Lung microvascular endothelial cell (primary cell): ENCODE results near the gene TRAPPC3L. TPM values are rescaled to one million over a fixed set of nuclear protein-coding genes. Genes with fewer than 3 reads are reported as not detected.

ENCODE experiments used
- total RNA-seq: library from RNA; depleted of rRNA; stranded (reverse); fragments of >200 nt; gene quantifications from 2 replicates; pipeline ENCODE4 v1.2.1, GENCODE V29; 2014

Gene TRAPPC3L
- total RNA-seq, 1 donor from 2014 or later, result not detected

Other genes with a start within 250 kb of the TRAPPC3L start
- 5.6 and 8.7 TPM in 2 replicates for gene DSE, start 174.7 kb downstream of the TRAPPC3L start, total RNA-seq
- 1.1 and 2.6 TPM in 2 replicates for gene CALHM6, start 84.3 kb downstream of the TRAPPC3L start, total RNA-seq
- gene CALHM5, start 34.0 kb downstream of the TRAPPC3L start, total RNA-seq, result 0.40 and 1.5 TPM in 2 replicates
- 0.22 TPM in 1 of 2 replicates, not detected in the other for gene CALHM4, start 8.1 kb upstream of the TRAPPC3L start, total RNA-seq
- gene RWDD1, start 25.8 kb upstream of the TRAPPC3L start, total RNA-seq, result 17.0 and 19.2 TPM in 2 replicates
- 0.60 and 0.65 TPM in 2 replicates for gene RSPH4A, start 70.8 kb upstream of the TRAPPC3L start, total RNA-seq
- 17.2 and 34.7 TPM in 2 replicates for gene ZUP1, start 123.1 kb upstream of the TRAPPC3L start, total RNA-seq
- gene KPNA5, start 135.5 kb upstream of the TRAPPC3L start, total RNA-seq, result 5.2 and 14.5 TPM in 2 replicates
- gene FAM162B, start 220.0 kb upstream of the TRAPPC3L start, total RNA-seq, result 5.2 and 14.1 TPM in 2 replicates